ACC112 (cell line): ENCODE results near the gene CALML5.

Experiments
- H2AFZ ChIP-seq: fragments of 200-600 bp; sonication (generic); one replicate; pipeline ENCODE4 v1.6.0; 2017; ENCODE audit warnings: antibody characterized with exemption, low read length; ENCODE audit not compliant: unreplicated experiment
- H3K27ac ChIP-seq: fragments of 200-600 bp; sonication (generic); 2 replicates; pipeline ENCODE4 v1.5.1; 2014; ENCODE audit warnings: low read depth, mild to moderate bottlenecking, antibody characterized with exemption, low read length, moderate library complexity
- H3K27me3 ChIP-seq: fragments of 200-600 bp; sonication (generic); 2 replicates; pipeline ENCODE4 v1.6.1; 2014; ENCODE audit warnings: mild to moderate bottlenecking, antibody characterized with exemption, low read length, moderate library complexity, mixed read lengths; ENCODE audit not compliant: insufficient read depth
- H3K36me3 ChIP-seq: fragments of 200-600 bp; sonication (generic); 2 replicates; pipeline ENCODE4 v1.6.1; 2016; ENCODE audit warnings: mild to moderate bottlenecking, antibody characterized with exemption, low read length, moderate library complexity, mixed read lengths; ENCODE audit not compliant: insufficient read depth
- H3K4me1 ChIP-seq: fragments of 200-600 bp; sonication (generic); one replicate; pipeline ENCODE4 v1.6.1; 2016; ENCODE audit warnings: low read length, mixed read lengths; ENCODE audit not compliant: insufficient read depth, unreplicated experiment, control insufficient read depth
- H3K4me3 ChIP-seq: fragments of 200-600 bp; sonication (generic); 2 replicates; pipeline ENCODE4 v1.5.1; 2014; ENCODE audit warnings: mild to moderate bottlenecking, low read depth, low read length
- H3K79me2 ChIP-seq: fragments of 200-600 bp; sonication (generic); one replicate; pipeline ENCODE4 v1.6.0; 2016; ENCODE audit warnings: low read length; ENCODE audit not compliant: control insufficient read depth, unreplicated experiment, insufficient read depth

Gene CALML5

GRCh38 chr10:5498791-5499492 lies 428 bp downstream of the CALML5 start:
- Histone ChIP-seq H3K4me1 (no peaks in the 10 kb centered on the region), H3K4me3 (no peak overlapping the region), H3K27me3 (peaks cover 36% of the 10 kb centered on the region), H2AFZ (no peak overlapping the region), H3K36me3 (no peaks in the 10 kb centered on the region), H3K79me2 (no peaks in the 10 kb centered on the region), H3K27ac (no peak overlapping the region)

GRCh38 chr10:5497948-5498730 lies 1.2 kb downstream of the CALML5 start:
- no peaks in the 10 kb centered on the region for H3K4me1 ChIP-seq
- H2AFZ ChIP-seq: no peak overlapping the region
- H3K79me2 ChIP-seq: no peaks in the 10 kb centered on the region
- no peak overlapping the region for H3K4me3 ChIP-seq
- H3K27ac ChIP-seq: no peak overlapping the region
- H3K36me3 ChIP-seq: no peaks in the 10 kb centered on the region
- peaks cover 36% of the 10 kb centered on the region for H3K27me3 ChIP-seq

- no peaks in the 10 kb centered on the region for H3K4me1 ChIP-seq
- no peaks in the 10 kb centered on the region for H3K79me2 ChIP-seq
- no peak overlapping the region for H3K27ac ChIP-seq
- peaks cover 32% of the 10 kb centered on the region for H3K27me3 ChIP-seq
- no peak overlapping the region for H3K4me3 ChIP-seq
- H2AFZ ChIP-seq: no peak overlapping the region
- H3K36me3 ChIP-seq: no peaks in the 10 kb centered on the region
Measured at GRCh38 chr10:5497289-5497688, 2.1 kb downstream of the CALML5 start.

- Histone ChIP-seq H3K27me3 (peaks cover 24% of the 10 kb centered on the region), H2AFZ (no peak overlapping the region), H3K4me3 (no peak overlapping the region), H3K27ac (no peak overlapping the region), H3K4me1 (no peaks in the 10 kb centered on the region), H3K79me2 (no peaks in the 10 kb centered on the region), H3K36me3 (no peaks in the 10 kb centered on the region)
Measured at GRCh38 chr10:5496261-5497250, 2.8 kb downstream of the CALML5 start.

GRCh38 chr10:5494611-5495010 lies 4.8 kb downstream of the CALML5 start:
- Histone ChIP-seq H3K36me3 (no peaks in the 10 kb centered on the region), H3K27ac (no peak overlapping the region), H3K79me2 (no peaks in the 10 kb centered on the region), H3K4me1 (no peaks in the 10 kb centered on the region), H2AFZ (no peak overlapping the region), H3K4me3 (no peak overlapping the region), H3K27me3 (peaks cover 6% of the 10 kb centered on the region; the same call in 1 of the 2 replicates)

- Histone ChIP-seq H3K27ac (no peak overlapping the region), H3K4me3 (no peak overlapping the region), H2AFZ (no peak overlapping the region), H3K4me1 (no peaks in the 10 kb centered on the region), H3K79me2 (no peaks in the 10 kb centered on the region), H3K36me3 (no peaks in the 10 kb centered on the region), H3K27me3 (0 out of 2 replicates have a peak, but pooled peaks cover 4% of the 10 kb centered on the region)
Measured at GRCh38 chr10:5493691-5494090, 5.7 kb downstream of the CALML5 start.

- H3K27me3 ChIP-seq: 0 out of 2 replicates have a peak, but pooled peaks cover 4% of the 10 kb centered on the region
- H3K36me3 ChIP-seq: no peaks in the 10 kb centered on the region
- no peak overlapping the region for H2AFZ ChIP-seq
- no peak overlapping the region for H3K27ac ChIP-seq
- H3K4me3 ChIP-seq: no peak overlapping the region
- no peaks in the 10 kb centered on the region for H3K79me2 ChIP-seq
- no peaks in the 10 kb centered on the region for H3K4me1 ChIP-seq
Measured at GRCh38 chr10:5492929-5493576, 6.3 kb downstream of the CALML5 start.

- no peaks in the 10 kb centered on the region for H3K4me1 ChIP-seq
- H3K4me3 ChIP-seq: no peak overlapping the region
- no peaks in the 10 kb centered on the region for H3K36me3 ChIP-seq
- H2AFZ ChIP-seq: no peak overlapping the region
- 0 out of 2 replicates have a peak, but pooled peaks cover under 1% of the 10 kb centered on the region for H3K27me3 ChIP-seq
- H3K27ac ChIP-seq: no peak overlapping the region
- no peaks in the 10 kb centered on the region for H3K79me2 ChIP-seq
Measured at GRCh38 chr10:5492322-5492855, 7.0 kb downstream of the CALML5 start.

GRCh38 chr10:5491477-5491876 lies 7.9 kb downstream of the CALML5 start:
- Histone ChIP-seq H3K4me3 (no peak overlapping the region), H3K79me2 (no peaks in the 10 kb centered on the region), H3K27me3 (no peaks in the 10 kb centered on the region), H2AFZ (no peak overlapping the region), H3K36me3 (no peaks in the 10 kb centered on the region), H3K4me1 (no peaks in the 10 kb centered on the region), H3K27ac (no peak overlapping the region)
